GM19239 (cell line): ENCODE data around the gene KLK11.

ENCODE experiments used
- DNase-seq: peaks from one replicate; pipeline ENCODE4 v3.0.0; 2011; ENCODE audit warnings: low spot score; ENCODE audit not compliant: insufficient read length
- FAIRE-seq: peaks from 2 replicates; lab custom pipeline; 2011; peaks lifted over from hg19 to GRCh38; lab: Jason Lieb, UNC

KLK11 gene

GRCh38 chr19:51030631-51031030 lies 4.2 kb upstream of the KLK11 start:
- no peak for DNase-seq
- no peak for FAIRE-seq

- FAIRE-seq (no peak), DNase-seq (no peak)
Observed at GRCh38 chr19:51029718-51030117, 3.3 kb upstream of the KLK11 start.

- FAIRE-seq (no peak), DNase-seq (no peak)
Observed at GRCh38 chr19:51027873-51028272, 1.5 kb upstream of the KLK11 start.

GRCh38 chr19:51027126-51027806 lies 850 bp upstream of the KLK11 start:
- DNase-seq (no peak), FAIRE-seq (no peak)

GRCh38 chr19:51025809-51026553 lies 435 bp downstream of the KLK11 start:
- DNase-seq (no peak), FAIRE-seq (no peak)

GRCh38 chr19:51025401-51025800 lies 1.0 kb downstream of the KLK11 start:
- no peak for FAIRE-seq

GRCh38 chr19:51024924-51025323 lies 1.5 kb downstream of the KLK11 start:
- no peak for DNase-seq
- FAIRE-seq, result no peak

More at GRCh38 chr19:51025401-51025800, 1.0 kb downstream of the KLK11 start:
- no peak for DNase-seq

GRCh38 chr19:51023946-51024345 lies 2.5 kb downstream of the KLK11 start:
- no peak for FAIRE-seq
- DNase-seq, result no peak

- FAIRE-seq, result no peak
- DNase-seq, result no peak
Observed at GRCh38 chr19:51022526-51022925, 3.9 kb downstream of the KLK11 start.

GRCh38 chr19:51020988-51021651 lies 5.3 kb downstream of the KLK11 start:
- no peak for FAIRE-seq
- no peak for DNase-seq

- FAIRE-seq (no peak), DNase-seq (no peak)
Observed at GRCh38 chr19:51019544-51019925, 6.9 kb downstream of the KLK11 start, which contains the start of gene KLK10. Gene KLK10, minus strand, starts transcription at chr19:51019709. Its CDS starts 579 bp downstream, at chr19:51019130.

- FAIRE-seq, result no peak
Observed at GRCh38 chr19:51018745-51019543, 7.5 kb downstream of the KLK11 start.

GRCh38 chr19:51016798-51017683 lies 9.4 kb downstream of the KLK11 start:
- no peak for DNase-seq
- FAIRE-seq, result no peak

More at GRCh38 chr19:51018745-51019543, 7.5 kb downstream of the KLK11 start:
- DNase-seq, result no peak

GRCh38 chr19:51015691-51016267 lies 10.6 kb downstream of the KLK11 start:
- FAIRE-seq (no peak), DNase-seq (no peak)

GRCh38 chr19:51014242-51014641 lies 12.2 kb downstream of the KLK11 start:
- no peak for FAIRE-seq

GRCh38 chr19:51012661-51013190 lies 13.7 kb downstream of the KLK11 start:
- DNase-seq, result no peak
- FAIRE-seq, result no peak

More at GRCh38 chr19:51014242-51014641, 12.2 kb downstream of the KLK11 start:
- DNase-seq, result no peak

GRCh38 chr19:51010066-51010795 lies 16.2 kb downstream of the KLK11 start:
- no peak for FAIRE-seq
- no peak for DNase-seq
